ENCODE data around the gene DDX28.

DNA sequence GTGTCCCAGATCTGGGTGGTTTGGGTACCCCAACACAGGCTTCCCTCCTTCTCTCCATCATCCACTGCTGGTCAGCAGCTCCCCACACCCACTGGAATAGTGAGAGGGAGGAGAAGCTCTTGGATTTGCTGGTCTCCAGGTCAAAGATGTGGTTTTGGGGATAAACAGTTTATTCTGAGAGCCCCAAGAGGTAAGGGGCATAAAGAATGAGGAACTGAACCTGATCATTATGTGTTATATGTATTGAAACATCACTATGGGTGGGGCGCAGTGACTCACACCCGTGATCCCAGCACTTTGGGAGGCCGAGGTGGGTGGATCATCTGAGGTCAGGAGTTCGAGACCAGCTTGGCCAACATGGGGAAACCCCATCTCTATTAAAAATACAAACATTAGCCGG lies 27.6 kb downstream of the DDX28 start:
- TF ChIP-seq, protein P1, sequence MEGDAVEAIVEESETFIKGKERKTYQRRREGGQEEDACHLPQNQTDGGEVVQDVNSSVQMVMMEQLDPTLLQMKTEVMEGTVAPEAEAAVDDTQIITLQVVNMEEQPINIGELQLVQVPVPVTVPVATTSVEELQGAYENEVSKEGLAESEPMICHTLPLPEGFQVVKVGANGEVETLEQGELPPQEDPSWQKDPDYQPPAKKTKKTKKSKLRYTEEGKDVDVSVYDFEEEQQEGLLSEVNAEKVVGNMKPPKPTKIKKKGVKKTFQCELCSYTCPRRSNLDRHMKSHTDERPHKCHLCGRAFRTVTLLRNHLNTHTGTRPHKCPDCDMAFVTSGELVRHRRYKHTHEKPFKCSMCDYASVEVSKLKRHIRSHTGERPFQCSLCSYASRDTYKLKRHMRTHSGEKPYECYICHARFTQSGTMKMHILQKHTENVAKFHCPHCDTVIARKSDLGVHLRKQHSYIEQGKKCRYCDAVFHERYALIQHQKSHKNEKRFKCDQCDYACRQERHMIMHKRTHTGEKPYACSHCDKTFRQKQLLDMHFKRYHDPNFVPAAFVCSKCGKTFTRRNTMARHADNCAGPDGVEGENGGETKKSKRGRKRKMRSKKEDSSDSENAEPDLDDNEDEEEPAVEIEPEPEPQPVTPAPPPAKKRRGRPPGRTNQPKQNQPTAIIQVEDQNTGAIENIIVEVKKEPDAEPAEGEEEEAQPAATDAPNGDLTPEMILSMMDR (IDR thresholded peaks at IDR 0.05; ENCODE audit: extremely low read depth in 1 of 2, insufficient read depth in 1 of 2, low read depth in 1 of 2, low read length in 2 of 2): no peak
- TF ChIP-seq EZH2 (IDR thresholded peaks at IDR 0.05; ENCODE audit: borderline replicate concordance, low read depth, low read length, severe bottlenecking) (no peak), POLR2A (IDR thresholded peaks at IDR 0.05; ENCODE audit: low read depth, low read length) (no peak), POLR2AphosphoS5 (IDR thresholded peaks at IDR 0.05; ENCODE audit: insufficient read depth, low read depth, low read length) (no peak), JUN (IDR thresholded peaks at IDR 0.05; ENCODE audit: borderline replicate concordance, insufficient read depth, insufficient read length, low read depth) (no peak), MYC (IDR thresholded peaks at IDR 0.05; ENCODE audit: low read depth, low read length) (no peak), GATA2 (IDR thresholded peaks at IDR 0.05; ENCODE audit: insufficient read depth, insufficient read length, low read depth, low read length) (no peak)
- TF ChIP-seq, protein P2, sequence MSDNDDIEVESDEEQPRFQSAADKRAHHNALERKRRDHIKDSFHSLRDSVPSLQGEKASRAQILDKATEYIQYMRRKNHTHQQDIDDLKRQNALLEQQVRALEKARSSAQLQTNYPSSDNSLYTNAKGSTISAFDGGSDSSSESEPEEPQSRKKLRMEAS (IDR thresholded peaks at IDR 0.05; ENCODE audit: insufficient read depth, insufficient read length): no peak
